CD14-positive monocyte (primary cell): ENCODE measurements around the gene P2RX6. TPM values are rescaled to one million over a fixed set of nuclear protein-coding genes. Genes with fewer than 3 reads are reported as not detected.

Experiments used
- DNase-seq, 3 donors: peaks; one replicate each; pipeline ENCODE4 v3.0.0-alpha.2; 2011 to 2022
- H2AFZ ChIP-seq: 2 replicates; pipeline ENCODE4 v1.6.0; 2012; ENCODE audit warnings: mild to moderate bottlenecking, low read depth, low read length, inconsistent platforms; ENCODE audit not compliant: insufficient read depth, poor library complexity, severe bottlenecking
- H3K27ac ChIP-seq, 2 donors: 1 replicate in 1 of 2; 2 replicates in 1 of 2; pipeline ENCODE4 v1.5.1; 2012 to 2013; ENCODE audit warnings: low read length in 2 of 2, control low read depth in 1 of 2, inconsistent platforms in 1 of 2, low read depth in 1 of 2, mild to moderate bottlenecking in 1 of 2
- H3K27me3 ChIP-seq, 2 donors: one replicate each; pipeline versions ENCODE4 v1.6.0 to v1.6.1; 2011 to 2013; ENCODE audit warnings: low read length in 2 of 2; ENCODE audit not compliant: control insufficient read depth in 2 of 2, insufficient read depth in 2 of 2
- H3K36me3 ChIP-seq, 2 donors: replicated peaks in 1 of 2; 1 replicate in 1 of 2; 2 replicates in 1 of 2; pipeline versions ENCODE4 v1.5.1 to v1.6.1; 2012 to 2013; ENCODE audit warnings: low read length in 2 of 2, control low read depth in 1 of 2, inconsistent platforms in 1 of 2, mild to moderate bottlenecking in 1 of 2; ENCODE audit not compliant: insufficient read depth in 2 of 2, control insufficient read depth in 1 of 2
- H3K4me1 ChIP-seq, 2 donors: 1 replicate in 1 of 2; 2 replicates in 1 of 2; pipeline versions ENCODE4 v1.5.1 to v1.6.1; 2012 to 2013; ENCODE audit warnings: low read length in 2 of 2, control low read depth in 1 of 2, inconsistent platforms in 1 of 2, mild to moderate bottlenecking in 1 of 2, moderate library complexity in 1 of 2; ENCODE audit not compliant: insufficient read depth in 2 of 2, control insufficient read depth in 1 of 2
- H3K4me2 ChIP-seq: replicated peaks from 2 replicates; pipeline ENCODE3; 2012; ENCODE audit warnings: low read length, moderate library complexity, mild to moderate bottlenecking; ENCODE audit not compliant: poor library complexity, severe bottlenecking; ENCODE audit errors: extremely low read depth
- H3K4me3 ChIP-seq, 3 experiments: fragments of 200-600 bp in 1 of 3; sonication (generic) in 1 of 3; replicated peaks in 1 of 3; 1 replicate in 2 of 3; 2 replicates in 1 of 3; pipeline ENCODE4 v1.5.1; 2011 to 2013; ENCODE audit warnings: low read length in 3 of 3, mild to moderate bottlenecking in 3 of 3, control low read depth in 2 of 3, low read depth in 2 of 3, inconsistent platforms in 1 of 3, moderate library complexity in 1 of 3
- H3K79me2 ChIP-seq: 2 replicates; pipeline ENCODE4 v1.6.0; 2012; ENCODE audit warnings: mild to moderate bottlenecking, control low read depth, inconsistent platforms, low read length, moderate library complexity; ENCODE audit not compliant: insufficient read depth
- H3K9ac ChIP-seq: 2 replicates; pipeline ENCODE4 v1.6.0; 2017; ENCODE audit warnings: low read length, mild to moderate bottlenecking; ENCODE audit not compliant: insufficient read depth, poor library complexity, severe bottlenecking
- H3K9me3 ChIP-seq, 2 donors: replicated peaks in 1 of 2; 1 replicate in 1 of 2; 2 replicates in 1 of 2; pipeline versions ENCODE4 v1.5.1 to v1.6.1; 2012 to 2013; ENCODE audit warnings: low read length in 2 of 2, control low read depth in 1 of 2; ENCODE audit not compliant: control insufficient read depth in 1 of 2, insufficient read depth in 1 of 2
- H4K20me1 ChIP-seq: 2 replicates; pipeline ENCODE4 v1.6.0; 2012; ENCODE audit warnings: mild to moderate bottlenecking, low read length, control low read depth, moderate library complexity; ENCODE audit not compliant: insufficient read depth
- H3K27ac Mint-ChIP-seq, 7 donors: one replicate each; pipeline ENCODE4 v1.8.0; 2020; ENCODE audit warnings: mild to moderate bottlenecking in 7 of 7, mixed read lengths in 7 of 7, moderate library complexity in 6 of 7, inconsistent platforms in 2 of 7
- H3K27me3 Mint-ChIP-seq, 3 donors: one replicate each; pipeline ENCODE4 v1.8.0; 2021 to 2022; ENCODE audit warnings: low read depth in 3 of 3, mild to moderate bottlenecking in 3 of 3, mixed read lengths in 3 of 3, moderate library complexity in 3 of 3, inconsistent platforms in 1 of 3
- H3K36me3 Mint-ChIP-seq, 2 donors: one replicate each; pipeline ENCODE4 v1.8.0; 2020; ENCODE audit warnings: mixed read lengths in 2 of 2, inconsistent platforms in 1 of 2, mild to moderate bottlenecking in 1 of 2
- H3K4me1 Mint-ChIP-seq: one replicate; pipeline ENCODE4 v1.8.0; 2020; ENCODE audit warnings: mild to moderate bottlenecking, mixed read lengths
- H3K4me3 Mint-ChIP-seq, 2 donors: one replicate each; pipeline ENCODE4 v1.8.0; 2020; ENCODE audit warnings: mild to moderate bottlenecking in 2 of 2, mixed read lengths in 2 of 2, moderate library complexity in 1 of 2
- H3K9me3 Mint-ChIP-seq, 7 donors: one replicate each; pipeline ENCODE4 v1.8.0; 2020 to 2022; ENCODE audit warnings: mixed read lengths in 7 of 7, mild to moderate bottlenecking in 6 of 7, moderate library complexity in 6 of 7, inconsistent platforms in 2 of 7
- CTCF ChIP-seq: fragments of 200-600 bp; IDR thresholded peaks from one replicate; pipeline ENCODE4 v1.8.0; 2022; ENCODE audit warnings: antibody characterized with exemption, mild to moderate bottlenecking
- WGBS: methylation state at CpG from one replicate; pipeline ENCODE4 v1.1.5; 2013; ENCODE audit warnings: missing lambda C conversion rate; ENCODE audit not compliant: insufficient coverage; 5-methylcytosine and 5-hydroxymethylcytosine counted together
- intact Hi-C, 2 donors: fragments of 100-400 bp; cut with micrococcal nuclease; formaldehyde crosslinking; loops; one replicate each; pipeline versions ENCODE4 v1.15.0 to v1.15.1; 2023
- polyA plus RNA-seq, 3 donors: library from polyadenylated mRNA; depleted of rRNA in 1 of 3; unstranded in 2 of 3; stranded (reverse) in 1 of 3; fragments of 300-500 nt in 2 of 3; fragments of >200 nt in 1 of 3; fragmentation: Illumina TruSeq in 2 of 3; gene quantifications; 1 replicate in 2 of 3; 2 replicates in 1 of 3; pipeline ENCODE4 v1.2.3, GENCODE V29; 2012 to 2021

P2RX6 gene
- polyA plus RNA-seq, 3 donors, result not detected

GRCh38 chr22:21012446-21013407 lies 2.2 kb upstream of the P2RX6 start:
- no peak overlapping the region for H3K27ac ChIP-seq
- H3K79me2 ChIP-seq, result no peaks in the 10 kb centered on the region
- H3K9ac ChIP-seq, result no peak overlapping the region
- H3K27ac Mint-ChIP-seq, result peak overlapping the region in 3 of 7 donors; percentile 40 to 63 (median 41)
- DNase-seq, result no peak
- H3K4me3 ChIP-seq, result no peak overlapping the region
- peaks cover 0 to 14% of the 10 kb centered on the region in 2 donors for H3K27me3 ChIP-seq
- peaks cover 15 to 19% of the 10 kb centered on the region in 2 donors for H3K4me1 ChIP-seq
- no peak overlapping the region for H3K4me2 ChIP-seq
- H3K27me3 Mint-ChIP-seq, result peaks cover 9 to 39% (median 13%) of the 10 kb centered on the region in 3 donors
- no peaks in the 10 kb centered on the region for H4K20me1 ChIP-seq
- peaks cover 0 to 3% (median 0%) of the 10 kb centered on the region in 7 donors for H3K9me3 Mint-ChIP-seq
- H3K9me3 ChIP-seq, result no peaks in the 10 kb centered on the region
- intact Hi-C loops, result loop anchor here in 1 of 2 donors (5.0 to 10.0 kb wide), 2 partner anchors 50 to 128 kb away; no protein-coding TSS in a partner anchor
- H2AFZ ChIP-seq, result no peak overlapping the region
- H3K4me3 Mint-ChIP-seq, result peak overlapping the region in 1 of 2 donors; percentile 39
- peaks cover 13% of the 10 kb centered on the region for H3K4me1 Mint-ChIP-seq
- no peaks in the 10 kb centered on the region for H3K36me3 ChIP-seq
- TF ChIP-seq CTCF, result no peak
- WGBS, result 95% methylated on average over 12 of the region's 14 CpGs
- H3K36me3 Mint-ChIP-seq, result no peaks in the 10 kb centered on the region

- WGBS, result 13% methylated on average over 23 of the region's 24 CpGs
- peaks cover 13% of the 10 kb centered on the region for H3K4me1 Mint-ChIP-seq
- peaks cover 9 to 39% (median 13%) of the 10 kb centered on the region in 3 donors for H3K27me3 Mint-ChIP-seq
- Histone ChIP-seq H3K4me3 (peak overlapping the region; percentile 7 to 73 (median 27)), H3K9ac (peak overlapping the region; percentile 30), H3K27ac (no peak overlapping the region), H3K4me1 (peaks cover 15 to 19% of the 10 kb centered on the region in 2 donors), H2AFZ (peak overlapping the region; percentile 81), H3K36me3 (no peaks in the 10 kb centered on the region), H3K27me3 (peaks cover 0 to 14% of the 10 kb centered on the region in 2 donors), H3K4me2 (peak overlapping the region; percentile 80), H3K79me2 (no peaks in the 10 kb centered on the region), H4K20me1 (no peaks in the 10 kb centered on the region), H3K9me3 (no peaks in the 10 kb centered on the region)
- intact Hi-C loops, result loop anchor here in 1 of 2 donors (5.0 to 10.0 kb wide), 2 partner anchors 51 to 129 kb away; no protein-coding TSS in a partner anchor
- peak overlapping the region; percentile 78 to 92 for H3K4me3 Mint-ChIP-seq
- peaks cover 0 to 3% (median 0%) of the 10 kb centered on the region in 7 donors for H3K9me3 Mint-ChIP-seq
- no peak for DNase-seq
- peak overlapping the region in 6 of 7 donors; percentile 21 to 92 (median 75) for H3K27ac Mint-ChIP-seq
- no peaks in the 10 kb centered on the region for H3K36me3 Mint-ChIP-seq
- TF ChIP-seq CTCF, result no peak
These were observed 1.2 kb upstream of the P2RX6 start for GRCh38 chr22:21013657-21014201.
